Jurkat, Clone E6-1 (cell line): ENCODE measurements around the gene MYO18A.

Experiments used
- DNase-seq: peaks from one replicate; pipeline ENCODE4 v3.0.0-alpha.2; 2011; ENCODE audit warnings: low read depth, low spot score
- H3K4me3 ChIP-seq: 2 replicates; pipeline ENCODE4 v1.5.1; 2011; ENCODE audit warnings: mild to moderate bottlenecking, low read length, control low read depth, moderate library complexity

MYO18A gene

GRCh38 chr17:29031488-29031887 lies 148.7 kb downstream of the MYO18A start:
- no peak for DNase-seq

GRCh38 chr17:29024316-29024952 lies 155.8 kb downstream of the MYO18A start:
- H3K4me3 ChIP-seq, result no peak overlapping the region
- DNase-seq, result no peak

More at GRCh38 chr17:29031488-29031887, 148.7 kb downstream of the MYO18A start:
- H3K4me3 ChIP-seq, result no peak overlapping the region

GRCh38 chr17:29022074-29022473 lies 158.1 kb downstream of the MYO18A start:
- no peak for DNase-seq
- H3K4me3 ChIP-seq, result no peak overlapping the region

GRCh38 chr17:29021226-29021625 lies 159.0 kb downstream of the MYO18A start:
- DNase-seq, result no peak

More at GRCh38 chr17:29021226-29021625, 159.0 kb downstream of the MYO18A start:
- no peak overlapping the region for H3K4me3 ChIP-seq
